ENCODE measurements around the gene PRAC1.

GRCh38 chr17:48729335-48730239 lies 7.3 kb upstream of the PRAC1 start:
- no peak for TF ChIP-seq CTCF (IDR thresholded peaks at IDR 0.05)
- no peak for TF ChIP-seq POLR2A (IDR thresholded peaks at IDR 0.05)
